Limb (tissue), 2 donors: ENCODE results near the gene NAV3.

Experiments used
- DNase-seq, 2 donors: peaks; one replicate each; pipeline ENCODE4 v3.0.0-alpha.2; 2016; ENCODE audit errors: extremely low spot score in 2 of 2

Gene NAV3

GRCh38 chr12:77979597-77980250 is 149.0 kb downstream of the NAV3 start:
- no peak for DNase-seq

- no peak for DNase-seq
Observed at GRCh38 chr12:77980782-77981181, 150.1 kb downstream of the NAV3 start.

- no peak for DNase-seq
Observed at GRCh38 chr12:77983859-77984258, 153.2 kb downstream of the NAV3 start.

GRCh38 chr12:77992760-77993159 is 162.1 kb downstream of the NAV3 start:
- no peak for DNase-seq

- DNase-seq = no peak
Observed at GRCh38 chr12:77993658-77994057, 163.0 kb downstream of the NAV3 start.

- no peak for DNase-seq
Observed at GRCh38 chr12:77995436-77996167, 164.9 kb downstream of the NAV3 start.

- DNase-seq = no peak
Observed at GRCh38 chr12:77996670-77997069, 166.0 kb downstream of the NAV3 start.

GRCh38 chr12:77998236-77998786 is 167.6 kb downstream of the NAV3 start:
- DNase-seq = no peak

- DNase-seq = no peak
Observed at GRCh38 chr12:77999074-77999715, 168.5 kb downstream of the NAV3 start.

- no peak for DNase-seq
Observed at GRCh38 chr12:78002878-78003277, 172.2 kb downstream of the NAV3 start.

- DNase-seq = no peak
Observed at GRCh38 chr12:78004249-78005093, 173.8 kb downstream of the NAV3 start.

GRCh38 chr12:78005094-78005492 is 174.4 kb downstream of the NAV3 start:
- DNase-seq = no peak

- DNase-seq = no peak
Observed at GRCh38 chr12:78007173-78007572, 176.5 kb downstream of the NAV3 start.

- DNase-seq = no peak
Observed at GRCh38 chr12:78009031-78009430, 178.3 kb downstream of the NAV3 start.

- DNase-seq = no peak
Observed at GRCh38 chr12:78018171-78018910, 187.6 kb downstream of the NAV3 start.

GRCh38 chr12:78018939-78019338 is 188.2 kb downstream of the NAV3 start:
- no peak for DNase-seq

GRCh38 chr12:78028426-78028825 is 197.7 kb downstream of the NAV3 start:
- DNase-seq = no peak

GRCh38 chr12:78034025-78034424 is 203.3 kb downstream of the NAV3 start:
- no peak for DNase-seq

- peak; percentile 21 to 32 for DNase-seq
Observed at GRCh38 chr12:78035901-78036606, 205.4 kb downstream of the NAV3 start.

- DNase-seq = no peak
Observed at GRCh38 chr12:78036874-78037273, 206.2 kb downstream of the NAV3 start.
